PFSK-1 (cell line): ENCODE measurements around the gene NMB.

Source experiments
- REST ChIP-seq, 2 experiments: IDR thresholded peaks; 2 replicates each; pipeline versions ENCODE4 v1.6.1 to v1.8.0; 2011 to 2012; ENCODE audit warnings: low read depth in 2 of 2, low read length in 2 of 2, control low read depth in 1 of 2, inconsistent platforms in 1 of 2, mild to moderate bottlenecking in 1 of 2, moderate library complexity in 1 of 2; ENCODE audit not compliant: insufficient read depth in 1 of 2
- SIN3A ChIP-seq: IDR thresholded peaks from 2 replicates; pipeline ENCODE4 v1.6.1; 2012; ENCODE audit warnings: mild to moderate bottlenecking, low read length, moderate library complexity, borderline replicate concordance; ENCODE audit not compliant: insufficient read depth

GRCh38 chr15:84634228-84634837 lies 23.7 kb downstream of the NMB start:
- TF ChIP-seq SIN3A (no peak), REST (IDR thresholded peaks at IDR 0.05; ENCODE audit: insufficient read depth in 1 of 2, low read depth in 2 of 2, low read length in 2 of 2) (no peak)
